Activated T-cell treated with anti-CD3 and anti-CD28 coated beads, Interleukin-2, amount 50 U/mL, for 72 hours (primary cell): ENCODE data around the gene ATF6. TPM values are rescaled to one million over a fixed set of nuclear protein-coding genes. Genes with fewer than 3 reads are reported as not detected.
A peak's percentile ranks its signal among the peaks of the same experiment; 100 is the strongest.

Experiments used
- ATAC-seq, 2 donors: fragments of 150-1000 bp; cut with Tn5 transposase; replicated peaks in 1 of 2; 2 replicates each; pipeline ENCODE4 v1.10.0; 2021; ENCODE audit warnings: moderate library complexity in 2 of 2, mild to moderate bottlenecking in 1 of 2
- DNase-seq, 2 donors: peaks; one replicate each; pipeline ENCODE4 v3.0.0; 2021 to 2022; ENCODE audit warnings: mixed read lengths in 1 of 2
- H3K27ac Mint-ChIP-seq: one replicate; pipeline ENCODE4 v1.8.0; 2022; ENCODE audit warnings: mild to moderate bottlenecking, moderate library complexity, mixed read lengths
- H3K27me3 Mint-ChIP-seq: one replicate; pipeline ENCODE4 v1.8.0; 2022; ENCODE audit warnings: low read depth, mixed read lengths
- H3K36me3 Mint-ChIP-seq, 2 donors: one replicate each; pipeline ENCODE4 v1.8.0; 2022; ENCODE audit warnings: mixed read lengths in 2 of 2, mild to moderate bottlenecking in 1 of 2; ENCODE audit not compliant: insufficient read depth in 2 of 2
- H3K4me1 Mint-ChIP-seq: one replicate; pipeline ENCODE4 v1.8.0; 2022; ENCODE audit warnings: low read depth, mixed read lengths
- H3K4me3 Mint-ChIP-seq, 2 donors: one replicate each; pipeline ENCODE4 v1.8.0; 2022; ENCODE audit warnings: mild to moderate bottlenecking in 2 of 2, mixed read lengths in 2 of 2, moderate library complexity in 2 of 2
- H3K9me3 Mint-ChIP-seq, 2 donors: one replicate each; pipeline ENCODE4 v1.8.0; 2022; ENCODE audit warnings: mixed read lengths in 2 of 2
- total RNA-seq, 2 donors: library from RNA; stranded (reverse); gene quantifications; one replicate each; pipeline ENCODE4 v1.2.3, GENCODE V29; 2022

ATF6 gene
- total RNA-seq, 2 donors from 2014 or later, result 23.7 to 28.4 TPM

DNA sequence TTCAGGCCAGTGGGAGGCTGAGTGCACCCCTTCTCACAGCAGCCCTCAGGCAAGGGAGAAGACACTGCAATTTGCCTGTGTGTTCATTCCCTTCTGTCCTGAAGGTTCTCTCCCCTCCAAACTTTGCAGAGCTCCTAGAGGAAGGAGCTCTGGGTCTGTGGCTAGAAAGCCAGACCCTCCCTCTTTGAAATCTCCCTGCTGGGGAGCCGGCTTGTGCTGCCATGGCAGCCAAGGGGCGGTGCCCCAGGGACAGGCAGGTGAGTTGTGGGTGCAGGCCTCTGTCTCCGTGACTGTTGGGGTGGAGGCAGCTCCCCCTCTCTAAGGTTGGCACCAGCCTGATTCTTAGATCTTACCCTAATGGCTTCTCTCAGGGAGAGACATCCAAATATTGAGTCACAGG lies 204.5 kb downstream of the ATF6 start:
- ATAC-seq (peak in 1 of 2 donors; percentile 35), DNase-seq (no peak)
- H3K27ac Mint-ChIP-seq, result no peak overlapping the region
- no peak overlapping the region for H3K4me3 Mint-ChIP-seq
- peaks cover 0 to 4% of the 10 kb centered on the region in 2 donors for H3K36me3 Mint-ChIP-seq
- peaks cover 11% of the 10 kb centered on the region for H3K4me1 Mint-ChIP-seq
- no peaks in the 10 kb centered on the region for H3K27me3 Mint-ChIP-seq
- no peaks in the 10 kb centered on the region for H3K9me3 Mint-ChIP-seq

GRCh38 chr1:161972828-161973227 lies 206.7 kb downstream of the ATF6 start:
- ATAC-seq (no peak), DNase-seq (no peak)
- no peak overlapping the region for H3K27ac Mint-ChIP-seq
- H3K9me3 Mint-ChIP-seq, result no peaks in the 10 kb centered on the region
- peaks cover 7% of the 10 kb centered on the region for H3K4me1 Mint-ChIP-seq
- no peaks in the 10 kb centered on the region for H3K27me3 Mint-ChIP-seq
- H3K4me3 Mint-ChIP-seq, result no peak overlapping the region
- H3K36me3 Mint-ChIP-seq, result peaks cover 0 to 1% of the 10 kb centered on the region in 2 donors

DNA sequence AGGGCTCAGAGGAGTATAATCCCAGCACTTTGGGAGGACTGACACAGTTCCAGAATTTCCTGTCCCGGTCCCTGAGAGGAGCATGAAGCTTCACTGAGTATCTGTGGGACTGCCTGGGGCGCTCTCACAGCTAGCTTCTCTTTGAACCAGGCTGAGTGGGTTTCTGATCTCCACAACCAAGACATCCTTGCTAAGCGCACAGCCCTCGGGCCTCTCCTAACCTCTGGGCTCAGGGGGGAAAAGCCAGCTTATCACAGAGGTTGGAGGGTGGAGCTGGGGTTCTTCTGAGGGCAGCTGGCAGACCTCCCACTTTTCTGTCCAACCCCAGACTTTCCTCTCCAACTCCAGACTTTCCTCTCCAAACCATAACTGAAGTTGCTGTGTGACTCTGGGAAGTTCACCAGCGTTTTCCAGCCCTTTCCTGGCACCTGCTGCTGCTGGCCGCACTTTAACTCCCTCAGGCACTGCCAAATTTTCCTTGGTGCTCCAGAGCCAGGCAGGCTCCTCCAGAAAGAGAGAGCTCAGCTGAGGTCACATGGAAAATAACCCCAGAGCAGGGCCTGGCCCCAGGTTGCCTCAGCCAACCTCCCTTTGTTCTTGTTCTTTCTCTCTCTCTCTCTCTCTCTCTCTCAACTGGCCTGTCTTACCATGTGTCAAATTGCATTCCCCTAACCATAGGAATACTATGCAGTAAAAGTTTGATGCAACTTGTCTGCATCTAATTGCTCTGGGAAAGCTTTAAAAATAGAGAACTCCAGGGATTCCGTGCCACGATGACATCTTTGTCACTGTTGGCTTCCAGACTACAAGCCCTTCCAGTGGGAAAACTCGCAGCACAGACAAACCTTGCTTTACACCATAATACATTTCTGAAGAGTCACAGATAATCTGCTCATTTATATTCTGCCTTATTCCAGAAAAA lies 208.1 kb downstream of the ATF6 start:
- Mint-ChIP-seq H3K27ac (no peak overlapping the region), H3K36me3 (peaks cover 0 to under 1% of the 10 kb centered on the region in 2 donors), H3K27me3 (no peaks in the 10 kb centered on the region), H3K9me3 (no peaks in the 10 kb centered on the region), H3K4me3 (no peak overlapping the region), H3K4me1 (peaks cover 7% of the 10 kb centered on the region)
- DNase-seq, result no peak
- ATAC-seq, result no peak

DNA sequence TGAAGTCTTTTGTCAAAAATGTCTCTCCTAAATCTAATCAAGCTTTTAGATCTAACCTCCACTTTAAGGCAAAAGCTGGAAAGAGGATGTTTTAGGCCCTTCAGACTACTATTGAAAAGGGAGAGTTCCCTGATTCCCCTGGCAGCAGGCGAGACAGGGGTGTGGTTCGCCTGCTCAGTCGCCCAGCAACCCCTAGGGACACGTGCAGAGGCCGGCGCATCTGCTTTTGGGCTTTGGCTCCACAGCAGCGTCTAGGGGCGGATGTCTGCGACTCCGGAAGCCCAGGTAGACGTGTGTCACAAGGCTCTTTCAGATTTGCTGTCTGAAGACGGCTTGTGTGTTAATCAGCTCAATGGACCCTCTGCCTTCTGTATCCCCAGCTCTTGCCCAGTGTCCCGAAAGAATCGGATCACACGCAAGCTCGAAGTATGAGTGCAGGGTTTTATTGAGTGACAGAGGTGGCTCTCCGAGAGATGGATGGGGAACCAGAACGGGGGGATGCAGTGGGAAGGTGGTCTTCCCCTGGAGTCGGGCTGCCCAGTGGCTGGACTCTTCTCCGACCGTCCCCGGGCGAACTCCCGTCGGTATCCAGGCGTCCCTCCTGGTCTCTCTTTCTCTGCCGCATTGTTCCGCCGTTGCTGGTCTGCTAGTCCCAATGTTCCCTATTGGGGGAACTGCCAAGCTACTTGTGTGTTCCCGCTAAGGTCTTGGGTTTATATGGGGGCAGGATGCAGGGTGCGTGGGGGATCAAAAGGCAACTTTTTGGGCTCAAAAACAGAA lies 212.1 kb downstream of the ATF6 start:
- Mint-ChIP-seq H3K27me3 (no peaks in the 10 kb centered on the region), H3K9me3 (no peaks in the 10 kb centered on the region), H3K4me3 (no peak overlapping the region), H3K27ac (no peak overlapping the region), H3K36me3 (no peaks in the 10 kb centered on the region), H3K4me1 (no peaks in the 10 kb centered on the region)
- ATAC-seq, result no peak
- no peak for DNase-seq

GRCh38 chr1:161981126-161981525 lies 215.0 kb downstream of the ATF6 start:
- Mint-ChIP-seq H3K36me3 (no peaks in the 10 kb centered on the region), H3K4me3 (no peak overlapping the region), H3K4me1 (no peaks in the 10 kb centered on the region), H3K27ac (no peak overlapping the region), H3K27me3 (no peaks in the 10 kb centered on the region), H3K9me3 (no peaks in the 10 kb centered on the region)
- ATAC-seq (no peak), DNase-seq (no peak)

GRCh38 chr1:161981735-161982506 lies 215.8 kb downstream of the ATF6 start:
- no peaks in the 10 kb centered on the region for H3K27me3 Mint-ChIP-seq
- H3K4me1 Mint-ChIP-seq, result no peaks in the 10 kb centered on the region
- no peaks in the 10 kb centered on the region for H3K36me3 Mint-ChIP-seq
- H3K27ac Mint-ChIP-seq, result no peak overlapping the region
- DNase-seq (no peak), ATAC-seq (no peak)
- H3K4me3 Mint-ChIP-seq, result no peak overlapping the region
- H3K9me3 Mint-ChIP-seq, result no peaks in the 10 kb centered on the region

GRCh38 chr1:161982507-161982895 lies 216.4 kb downstream of the ATF6 start:
- no peaks in the 10 kb centered on the region for H3K4me1 Mint-ChIP-seq
- H3K27ac Mint-ChIP-seq, result no peak overlapping the region
- DNase-seq (no peak), ATAC-seq (no peak)
- H3K9me3 Mint-ChIP-seq, result peaks cover 2 to 5% of the 10 kb centered on the region in 2 donors
- no peaks in the 10 kb centered on the region for H3K27me3 Mint-ChIP-seq
- peaks cover 0 to 2% of the 10 kb centered on the region in 2 donors for H3K36me3 Mint-ChIP-seq
- H3K4me3 Mint-ChIP-seq, result no peak overlapping the region

- ATAC-seq (no peak), DNase-seq (no peak)
- H3K27ac Mint-ChIP-seq, result no peak overlapping the region
- H3K4me3 Mint-ChIP-seq, result no peak overlapping the region
- no peaks in the 10 kb centered on the region for H3K27me3 Mint-ChIP-seq
- H3K9me3 Mint-ChIP-seq, result peaks cover 2 to 5% of the 10 kb centered on the region in 2 donors
- no peaks in the 10 kb centered on the region for H3K4me1 Mint-ChIP-seq
- H3K36me3 Mint-ChIP-seq, result peaks cover 0 to 2% of the 10 kb centered on the region in 2 donors
Measured at GRCh38 chr1:161982917-161983316, 216.8 kb downstream of the ATF6 start.

GRCh38 chr1:161983725-161984124 lies 217.6 kb downstream of the ATF6 start:
- no peak for ATAC-seq
- no peaks in the 10 kb centered on the region for H3K4me1 Mint-ChIP-seq
- peaks cover 2 to 7% of the 10 kb centered on the region in 2 donors for H3K9me3 Mint-ChIP-seq
- peaks cover 0 to 2% of the 10 kb centered on the region in 2 donors for H3K36me3 Mint-ChIP-seq
- H3K4me3 Mint-ChIP-seq, result no peak overlapping the region
- H3K27me3 Mint-ChIP-seq, result no peaks in the 10 kb centered on the region
- no peak overlapping the region for H3K27ac Mint-ChIP-seq
- DNase-seq, result no peak

GRCh38 chr1:161985301-161985822 lies 219.2 kb downstream of the ATF6 start:
- no peak for DNase-seq
- no peak overlapping the region for H3K4me3 Mint-ChIP-seq

DNA sequence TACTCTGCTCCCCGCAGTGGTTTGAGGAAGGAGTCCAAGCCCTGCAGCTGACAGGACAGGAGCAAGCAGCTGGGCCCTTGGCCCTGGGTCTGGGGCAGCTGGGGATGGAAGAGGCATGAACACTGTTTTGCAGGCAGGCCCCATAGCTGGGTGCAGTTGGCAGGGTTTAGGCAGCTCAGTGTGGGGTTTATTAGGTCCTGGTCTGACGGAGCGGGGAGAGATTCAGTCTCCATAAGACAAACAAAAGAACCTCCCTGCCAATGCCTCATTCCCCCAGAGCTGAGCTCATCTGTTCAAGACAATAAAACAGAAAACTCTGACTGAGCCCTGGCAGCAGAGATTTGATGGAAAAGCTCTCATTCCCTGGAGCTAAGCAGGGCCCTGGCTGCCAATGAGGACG lies 220.2 kb downstream of the ATF6 start:
- H3K4me3 Mint-ChIP-seq, result no peak overlapping the region
- no peak for ATAC-seq
- no peaks in the 10 kb centered on the region for H3K27me3 Mint-ChIP-seq
- H3K9me3 Mint-ChIP-seq, result peaks cover 2 to 11% of the 10 kb centered on the region in 2 donors
- no peak overlapping the region for H3K27ac Mint-ChIP-seq
- no peaks in the 10 kb centered on the region for H3K4me1 Mint-ChIP-seq
- no peak for DNase-seq
- H3K36me3 Mint-ChIP-seq, result peaks cover 1 to 5% of the 10 kb centered on the region in 2 donors

More at GRCh38 chr1:161985301-161985822, 219.2 kb downstream of the ATF6 start:
- peaks cover 2 to 11% of the 10 kb centered on the region in 2 donors for H3K9me3 Mint-ChIP-seq
- H3K4me1 Mint-ChIP-seq, result no peaks in the 10 kb centered on the region
- no peak for ATAC-seq
- peaks cover 0 to 5% of the 10 kb centered on the region in 2 donors for H3K36me3 Mint-ChIP-seq
- H3K27ac Mint-ChIP-seq, result no peak overlapping the region
- no peaks in the 10 kb centered on the region for H3K27me3 Mint-ChIP-seq

GRCh38 chr1:161987303-161987702 lies 221.2 kb downstream of the ATF6 start:
- Mint-ChIP-seq H3K4me3 (no peak overlapping the region), H3K27ac (no peak overlapping the region)

More at GRCh38 chr1:161987303-161987702, 221.2 kb downstream of the ATF6 start:
- peaks cover 1 to 5% of the 10 kb centered on the region in 2 donors for H3K36me3 Mint-ChIP-seq
- no peak for ATAC-seq
- peaks cover 2 to 13% of the 10 kb centered on the region in 2 donors for H3K9me3 Mint-ChIP-seq
- H3K4me1 Mint-ChIP-seq, result no peaks in the 10 kb centered on the region
- no peak for DNase-seq
- H3K27me3 Mint-ChIP-seq, result no peaks in the 10 kb centered on the region
